ENCODE data around the gene FAM217A.

FAM217A gene

GRCh38 chr6:4078691-4079471, at the start of gene FAM217A:
TSS of gene FAM217A (minus strand) at chr6:4079137. CDS start at chr6:4077414, 1,723 bp downstream.
- peak within 1 kb of the TSS; percentile 10 for H3K4me3 ChIP-seq
- H3K27ac ChIP-seq: no peak within 1 kb of the TSS
- no peak for DNase-seq (ENCODE audit: low spot score)
- no peak for TF ChIP-seq CTCF (IDR thresholded peaks at IDR 0.05)

- H3K27ac ChIP-seq: no peak overlapping the region
- H3K4me3 ChIP-seq: no peak overlapping the region
- TF ChIP-seq CTCF (IDR thresholded peaks at IDR 0.05): no peak
- no peak for DNase-seq (ENCODE audit: low spot score)
Measured at GRCh38 chr6:4128072-4128471, 49.1 kb upstream of the FAM217A start.

- DNase-seq (ENCODE audit: low spot score): no peak
- no peak overlapping the region for H3K4me3 ChIP-seq
- peak overlapping the region; percentile 12 to 27 for H3K27ac ChIP-seq
- no peak for TF ChIP-seq CTCF (IDR thresholded peaks at IDR 0.05)
Measured at GRCh38 chr6:4125933-4126864, 47.3 kb upstream of the FAM217A start.

GRCh38 chr6:4125500-4125899, 46.6 kb upstream of the FAM217A start:
- TF ChIP-seq CTCF (IDR thresholded peaks at IDR 0.05): no peak
- Histone ChIP-seq H3K27ac (no peak overlapping the region), H3K4me3 (no peak overlapping the region)
- DNase-seq (ENCODE audit: low spot score): no peak

- H3K4me3 ChIP-seq: no peak overlapping the region
- H3K27ac ChIP-seq: no peak overlapping the region
- DNase-seq (ENCODE audit: low spot score): no peak
- TF ChIP-seq CTCF (IDR thresholded peaks at IDR 0.05): no peak
Measured at GRCh38 chr6:4124351-4124750, 45.4 kb upstream of the FAM217A start.

- no peak overlapping the region for H3K27ac ChIP-seq
- H3K4me3 ChIP-seq: no peak overlapping the region
- DNase-seq (ENCODE audit: low spot score): no peak
- no peak for TF ChIP-seq CTCF (IDR thresholded peaks at IDR 0.05)
Measured at GRCh38 chr6:4115741-4116140, 36.8 kb upstream of the FAM217A start.

Measured in coronary artery (tissue), 2 donors.